Activated CD4-positive, alpha-beta T cell treated with anti-CD3 and anti-CD28 coated beads for 1 hour (primary cell): ENCODE measurements around the gene GRIN1.
"Not testable (repeated sequence)": the region's sequence is repeated elsewhere in the genome, so short reads cannot be mapped to it uniquely, and the experiment has no call there.

Source experiments
- DNase-seq: peaks from one replicate; pipeline ENCODE4 v3.0.0-alpha.2; 2020

Gene GRIN1

DNA sequence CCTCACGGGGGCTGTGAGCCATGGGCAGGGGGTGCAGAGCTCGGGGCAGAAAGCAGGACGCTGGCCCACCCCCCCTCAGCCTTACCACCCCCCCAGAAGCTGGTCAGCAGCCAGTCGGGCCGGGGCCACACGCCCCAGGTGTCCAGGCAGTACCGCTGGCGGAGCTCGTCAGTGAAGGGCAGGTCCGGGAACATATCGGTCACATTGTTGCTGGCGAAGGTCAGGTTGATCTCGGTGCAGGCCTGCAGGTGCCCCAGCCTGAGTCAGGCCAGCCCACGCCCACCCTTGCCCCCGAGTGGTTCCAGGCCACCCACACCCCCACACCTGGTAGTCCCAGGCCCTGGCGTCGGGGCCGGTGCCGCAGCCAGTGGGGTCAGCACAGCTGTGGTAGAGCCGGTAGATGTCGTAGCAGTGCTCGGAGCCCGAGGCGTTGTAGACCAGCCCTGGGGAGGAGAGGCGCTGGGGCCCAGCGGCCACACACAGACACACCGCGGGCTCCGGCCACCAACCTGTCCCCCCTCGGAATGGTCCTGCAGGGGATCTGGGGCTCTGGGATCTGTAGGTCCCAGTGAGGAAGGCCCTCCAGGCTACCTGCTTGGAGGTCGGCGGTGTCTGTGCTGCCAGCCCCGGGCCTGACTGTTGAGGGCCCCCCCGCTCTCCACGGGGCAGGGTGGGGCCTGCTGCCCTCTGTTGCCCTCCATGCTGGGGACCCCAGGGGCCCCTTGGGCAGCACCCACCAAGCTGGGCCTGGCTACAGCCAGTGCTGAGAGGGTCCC, 27.0 kb upstream of the GRIN1 start:
- no peak for DNase-seq

DNA sequence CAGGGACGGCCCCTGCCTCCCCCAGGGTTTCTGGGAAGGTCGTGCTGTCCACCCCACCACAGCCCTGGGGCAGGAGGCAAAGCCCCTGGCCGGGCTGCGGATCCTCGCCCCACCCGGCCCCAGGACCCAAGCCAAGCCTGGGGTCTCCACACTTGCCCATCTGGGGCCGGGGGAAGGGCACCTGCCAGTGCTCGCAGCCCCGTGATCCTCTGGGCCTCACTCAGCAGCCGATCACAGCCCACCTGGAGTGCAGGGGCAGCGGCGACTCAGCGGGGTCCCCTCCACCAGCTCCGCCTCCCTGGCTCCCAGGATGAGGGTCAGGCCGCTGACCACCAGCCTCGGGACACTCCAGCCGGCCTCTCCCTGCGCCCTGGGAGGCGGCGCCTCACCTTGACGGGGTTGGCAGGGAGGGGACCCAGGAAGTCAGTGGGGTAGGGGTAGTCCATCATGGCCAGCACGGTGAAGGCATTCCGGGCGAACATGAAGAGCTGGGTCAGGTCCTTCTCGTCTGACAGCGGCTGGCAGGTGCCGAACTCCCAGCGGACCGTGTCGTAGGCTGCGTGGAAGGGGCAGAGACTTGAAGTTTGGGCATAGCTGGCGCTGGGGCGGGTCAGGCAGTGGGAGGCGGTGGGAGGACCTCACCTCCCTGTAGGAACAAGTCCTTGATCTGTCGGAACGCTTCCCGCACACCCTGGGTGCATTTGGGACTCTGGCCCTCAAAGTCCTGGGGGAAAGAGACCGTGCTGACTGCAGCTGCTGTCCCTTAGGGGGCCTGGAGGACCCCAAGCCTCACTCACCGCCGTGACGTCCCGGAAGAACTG, 26.2 kb upstream of the GRIN1 start:
- DNase-seq = no peak

DNA sequence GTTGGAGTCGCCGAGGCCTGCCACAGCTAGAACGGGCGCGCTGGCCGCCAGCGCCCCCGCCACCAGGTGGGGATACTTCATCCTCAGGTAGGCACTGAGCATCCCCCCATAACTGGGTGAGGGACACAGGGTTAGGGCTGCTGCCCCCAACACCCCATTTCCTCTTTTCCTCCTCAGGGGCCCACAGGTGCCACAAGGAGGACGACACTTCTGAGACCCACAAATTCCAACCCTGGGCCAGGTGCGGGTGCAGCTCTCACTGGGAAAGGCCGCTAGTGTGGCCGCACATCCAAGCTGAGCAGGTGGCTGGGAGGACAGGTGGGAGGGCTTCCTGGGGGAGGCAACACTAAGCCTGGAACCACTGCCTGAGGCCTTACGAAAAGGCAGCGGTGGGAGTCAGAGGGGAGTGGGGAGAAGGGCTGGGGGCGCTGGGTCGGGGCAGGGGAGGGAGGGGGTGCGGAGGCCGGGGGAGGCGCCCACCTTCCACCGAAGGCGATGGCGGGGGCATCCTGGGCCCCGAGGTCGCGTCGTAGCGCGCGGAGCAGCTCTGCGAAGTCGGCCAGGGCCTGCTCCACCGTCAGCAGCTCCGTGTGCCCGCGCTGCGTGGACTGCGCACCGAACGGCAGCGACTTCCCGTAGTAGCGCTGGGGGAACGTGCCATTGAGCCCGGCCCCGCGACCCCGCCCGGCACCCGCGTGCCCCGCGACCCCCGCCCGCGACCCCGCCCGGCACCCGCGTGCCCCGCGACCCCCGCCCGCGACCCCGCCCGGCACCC, 25.4 kb upstream of the GRIN1 start:
- no peak for DNase-seq

DNA sequence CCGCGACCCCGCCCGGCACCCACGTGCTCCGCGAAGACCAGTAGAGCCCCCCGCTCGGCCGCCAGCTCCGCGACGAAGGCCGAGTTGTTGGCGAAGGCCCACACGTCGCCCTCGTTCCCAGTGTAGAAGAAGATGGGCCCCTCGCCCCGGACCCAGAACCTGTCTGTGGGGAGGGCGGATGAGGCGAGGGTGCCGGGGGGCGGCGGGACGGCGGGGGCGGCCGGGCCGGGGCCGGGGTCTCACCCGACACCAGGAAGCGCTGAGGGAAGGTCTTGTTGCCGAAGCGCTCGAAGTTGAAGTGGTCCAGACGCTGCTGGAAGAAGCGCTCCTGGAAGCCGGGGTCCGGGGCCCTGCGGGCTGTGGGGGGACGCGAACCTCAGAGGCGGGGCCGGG, 24.7 kb upstream of the GRIN1 start:
- DNase-seq = no peak

DNA sequence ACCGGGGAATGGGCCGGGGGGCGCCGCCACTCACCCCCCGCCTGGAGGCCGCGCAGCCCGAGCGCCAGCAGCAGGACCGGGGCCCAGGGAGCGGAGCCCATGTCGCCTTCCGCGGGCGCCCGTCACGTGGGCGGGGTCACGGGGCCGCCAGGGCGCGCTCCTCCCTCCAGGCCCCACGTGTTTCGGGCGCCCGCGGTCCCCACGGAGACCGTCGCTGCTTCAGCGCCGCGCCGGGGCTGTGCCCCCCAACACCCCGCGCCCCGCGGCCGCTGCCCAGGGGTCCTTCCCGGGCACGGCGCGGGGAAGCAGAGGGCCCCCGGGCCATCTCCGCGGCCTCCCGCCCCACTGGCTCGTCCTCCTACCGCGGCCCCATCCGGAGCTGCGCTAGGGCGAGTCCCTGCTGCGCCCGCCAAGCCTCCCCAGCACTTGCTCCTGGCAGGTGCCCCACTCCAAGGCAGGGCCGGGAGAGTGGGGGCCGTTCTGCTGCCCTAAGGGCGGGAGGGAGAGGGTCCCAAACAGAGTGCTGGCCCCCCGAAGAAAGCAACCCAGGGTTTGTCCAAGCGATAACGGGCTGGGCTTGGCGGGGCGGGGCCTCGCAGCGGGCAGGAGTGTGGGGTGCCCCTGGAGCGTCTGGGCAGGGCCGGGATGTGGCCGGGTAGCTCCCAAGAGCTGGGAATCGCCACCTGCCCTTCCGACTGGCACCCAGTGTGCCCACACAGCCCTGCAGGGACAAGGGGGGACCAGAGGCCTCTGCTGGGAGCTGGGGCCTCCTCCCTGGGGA, 24.2 kb upstream of the GRIN1 start, which contains the start of gene DPP7:
TSS of gene DPP7 (minus strand) at position 121 of the 781 bp plus-strand sequence. CDS start at position 101, 20 bp downstream.
- DNase-seq = peak; percentile 68

DNA sequence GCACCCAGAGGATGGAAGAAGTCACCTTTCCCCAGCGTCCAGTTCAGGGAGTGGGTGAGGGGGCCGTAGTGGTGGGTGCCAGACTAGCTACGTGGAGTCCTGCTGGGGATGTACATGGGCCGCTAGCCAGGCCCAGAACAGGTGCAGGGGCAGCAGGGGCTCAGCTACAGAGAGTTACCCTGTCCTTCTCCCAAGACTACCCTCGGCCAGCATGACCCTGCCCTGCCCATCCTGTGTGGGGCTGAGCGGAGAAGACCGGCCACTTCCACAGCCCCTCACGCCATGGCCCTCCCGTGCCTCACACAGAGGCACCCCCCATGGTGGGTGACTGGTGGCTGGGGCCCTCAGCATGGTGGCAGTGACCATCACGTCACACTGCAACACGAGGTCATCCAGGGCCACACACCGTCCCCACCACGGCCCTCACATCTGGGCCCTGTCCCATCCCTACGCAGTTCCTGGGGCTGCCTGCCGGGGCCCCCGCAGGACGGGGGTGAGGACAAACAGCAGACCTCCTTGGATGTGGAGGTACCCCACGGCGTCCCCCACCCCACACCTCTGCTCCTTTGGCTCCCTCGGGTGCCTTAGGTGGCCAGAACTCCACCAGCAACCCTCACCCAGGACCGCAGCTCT, 23.4 kb upstream of the GRIN1 start:
- DNase-seq = no peak

DNA sequence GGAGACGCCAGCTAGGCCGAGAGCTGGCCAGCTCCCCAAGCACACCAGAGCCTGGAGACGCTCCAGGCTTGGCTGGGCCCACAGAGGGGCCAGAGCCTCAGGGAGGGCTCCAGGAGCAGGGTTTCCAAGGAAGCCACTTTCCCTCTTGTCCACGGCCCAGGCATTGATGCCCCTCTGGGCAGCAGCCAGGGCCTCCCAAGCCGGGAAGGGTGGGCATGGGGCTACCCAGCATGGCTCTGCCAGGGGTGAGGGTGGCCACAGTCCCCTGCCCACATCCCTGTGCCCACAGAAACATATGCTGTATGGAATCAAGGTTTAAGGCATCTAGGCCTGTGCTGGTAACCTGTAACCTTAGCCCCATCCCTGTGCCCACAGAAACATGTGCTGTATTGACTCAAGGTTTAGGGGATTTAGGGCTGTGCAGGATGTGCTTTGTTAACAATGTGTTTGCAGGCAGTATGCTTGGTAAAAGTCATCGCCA, 22.9 kb upstream of the GRIN1 start:
- no peak for DNase-seq

DNA sequence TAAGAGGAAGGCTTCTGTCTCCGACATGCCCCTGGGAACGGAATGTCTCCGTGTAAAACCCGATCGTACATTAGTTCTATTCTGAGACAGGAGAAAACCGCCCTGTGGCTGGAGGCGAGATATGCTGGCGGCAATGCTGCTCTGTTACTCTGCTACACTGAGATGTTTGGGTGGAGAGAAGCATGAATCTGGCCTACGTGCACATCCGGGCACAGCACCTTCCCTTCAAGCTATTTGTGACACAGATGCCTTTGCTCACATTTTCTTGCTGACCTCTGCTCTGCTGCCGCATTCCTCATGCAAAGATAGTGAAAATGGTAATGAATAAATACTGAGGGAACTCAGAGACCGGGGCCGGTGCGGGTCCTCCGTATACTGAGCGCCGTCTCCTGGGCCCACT, 22.2 kb upstream of the GRIN1 start:
- no peak for DNase-seq

DNA sequence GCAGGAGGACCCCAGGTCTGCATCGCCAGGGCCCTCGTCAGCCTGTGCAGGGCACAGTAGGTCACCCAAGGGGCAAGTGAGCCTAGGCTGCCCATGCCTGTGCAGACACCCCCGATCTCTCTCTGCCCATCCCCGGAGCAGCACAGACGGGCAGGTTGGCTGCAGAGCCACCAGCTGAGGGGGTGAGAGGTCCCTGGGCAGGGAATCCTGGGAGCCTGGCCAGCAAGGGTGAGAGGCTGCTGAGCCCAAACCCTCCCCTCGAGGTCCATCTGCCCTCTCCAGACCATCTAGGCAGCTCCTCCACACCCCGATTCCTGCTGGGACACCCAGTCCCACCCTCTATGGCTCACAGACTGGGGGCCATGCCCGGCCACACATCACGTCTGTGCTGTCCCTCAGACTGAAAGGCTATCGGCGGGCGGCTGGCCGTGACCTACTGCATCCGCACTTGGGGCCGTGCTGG, 21.7 kb upstream of the GRIN1 start:
- no peak for DNase-seq

DNA sequence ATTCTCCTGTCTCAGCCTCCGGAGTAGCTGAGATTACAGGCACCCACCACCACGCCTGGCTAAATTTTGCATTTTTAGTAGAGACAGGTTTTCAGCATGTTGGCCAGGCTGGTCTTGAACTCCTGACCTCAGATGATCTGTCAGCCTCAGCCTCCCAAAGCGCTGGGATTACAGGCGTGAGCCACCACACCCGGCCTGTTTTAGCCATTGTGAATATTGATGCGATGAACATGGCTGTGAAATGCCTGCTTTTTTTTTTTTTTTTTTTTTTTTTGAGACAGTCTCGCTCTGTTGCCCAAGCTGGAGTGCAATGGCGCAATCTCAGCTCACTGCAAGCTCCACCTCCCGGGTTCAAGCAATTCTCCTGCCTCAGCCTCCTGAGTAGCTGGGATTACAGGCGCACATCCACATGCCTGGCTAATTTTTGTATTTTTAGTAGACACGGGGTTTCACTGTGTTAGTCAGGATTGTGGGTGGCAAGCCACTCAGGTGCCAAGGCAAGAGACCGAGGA, 20.8 kb upstream of the GRIN1 start:
- DNase-seq = not testable (repeated sequence)

DNA sequence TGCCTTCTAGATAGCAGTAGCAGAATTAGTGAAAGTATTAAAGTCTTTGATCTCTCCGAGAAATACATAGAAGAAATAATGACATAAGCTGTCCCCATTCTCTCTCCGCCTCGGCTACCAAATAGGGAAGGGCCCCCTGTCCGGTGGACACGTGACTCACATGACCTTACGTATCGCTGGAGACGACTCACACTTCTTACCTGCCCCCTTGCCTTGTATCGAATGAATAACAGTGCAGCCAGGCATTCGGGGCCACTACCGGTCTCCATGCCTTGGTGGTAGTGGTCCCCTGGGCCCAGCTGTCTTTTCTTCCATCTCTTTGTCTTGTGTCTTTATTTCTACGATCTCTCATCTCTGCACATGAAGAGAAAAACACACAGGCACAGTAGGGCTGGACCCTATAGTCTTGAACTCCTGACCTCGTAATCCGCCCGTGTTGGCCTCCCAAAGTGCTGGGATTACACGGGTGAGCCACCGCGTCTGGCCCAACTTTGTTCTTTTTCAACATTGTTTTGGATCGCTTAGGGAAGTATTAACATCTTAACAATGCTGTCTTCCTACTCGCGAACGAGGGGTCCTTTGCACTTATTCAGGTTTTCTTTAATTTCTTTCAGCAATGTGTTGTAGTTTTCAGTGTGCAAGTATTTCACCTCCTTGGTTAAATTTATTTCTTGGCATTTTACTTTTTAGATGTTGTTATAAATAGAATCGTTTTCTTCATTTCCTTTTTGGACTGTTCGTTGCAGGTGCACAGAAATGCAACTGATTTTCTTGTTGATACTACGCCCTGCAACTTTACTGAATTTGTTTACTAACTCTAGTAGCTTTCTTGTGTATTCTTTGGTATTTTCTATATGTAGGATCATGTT, 16.8 kb upstream of the GRIN1 start:
- not testable (repeated sequence) for DNase-seq

DNA sequence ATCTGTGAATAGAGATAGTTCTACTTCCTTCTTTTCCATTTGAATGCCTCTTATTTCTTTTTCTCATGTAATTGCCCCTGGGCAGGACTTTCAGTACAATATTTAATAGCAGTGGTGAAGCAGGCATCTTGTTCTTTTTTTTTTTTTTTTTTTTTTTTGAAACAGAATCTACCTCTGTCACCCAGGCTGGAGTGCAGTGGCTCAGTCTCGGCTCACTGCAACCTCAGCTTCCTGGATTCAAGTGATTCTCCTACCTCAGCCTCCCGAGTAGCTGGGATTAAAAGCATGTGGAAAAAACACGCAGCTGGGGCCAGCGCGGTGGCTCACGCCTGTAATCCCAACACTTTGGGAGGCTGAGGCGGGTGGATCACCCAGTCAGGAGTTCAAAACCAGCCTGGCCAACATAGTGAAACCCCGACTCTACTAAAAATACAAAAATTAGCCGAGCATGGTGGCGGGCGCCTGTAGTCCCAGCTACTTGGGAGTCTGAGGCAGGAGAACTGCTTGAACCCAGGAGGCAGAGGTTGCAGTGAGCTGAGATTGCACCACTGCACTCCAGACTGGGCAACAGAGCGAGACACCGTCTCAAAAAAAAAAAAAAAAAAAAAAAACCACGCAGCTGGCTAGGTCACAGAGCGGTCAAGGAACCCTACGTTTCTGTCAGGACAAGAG, 16.0 kb upstream of the GRIN1 start:
- not testable (repeated sequence) for DNase-seq

DNA sequence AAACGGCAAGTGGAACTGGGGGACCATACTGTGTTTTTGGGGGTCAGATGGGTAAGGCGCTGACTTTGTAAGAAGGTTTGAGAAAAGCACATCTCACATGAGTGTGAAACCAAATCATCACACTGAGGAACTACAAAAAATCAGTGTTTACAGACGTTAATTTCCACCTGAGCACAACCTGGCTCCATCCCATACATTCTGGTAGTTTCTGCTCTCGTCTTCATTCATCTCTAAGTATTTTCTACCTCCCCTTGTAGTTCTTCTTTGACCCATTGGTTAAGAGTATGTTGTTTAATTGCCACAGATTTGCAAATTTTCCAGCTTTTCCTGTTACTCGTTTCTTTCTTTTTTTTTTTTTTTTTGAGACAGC, 15.5 kb upstream of the GRIN1 start:
- no peak for DNase-seq

DNA sequence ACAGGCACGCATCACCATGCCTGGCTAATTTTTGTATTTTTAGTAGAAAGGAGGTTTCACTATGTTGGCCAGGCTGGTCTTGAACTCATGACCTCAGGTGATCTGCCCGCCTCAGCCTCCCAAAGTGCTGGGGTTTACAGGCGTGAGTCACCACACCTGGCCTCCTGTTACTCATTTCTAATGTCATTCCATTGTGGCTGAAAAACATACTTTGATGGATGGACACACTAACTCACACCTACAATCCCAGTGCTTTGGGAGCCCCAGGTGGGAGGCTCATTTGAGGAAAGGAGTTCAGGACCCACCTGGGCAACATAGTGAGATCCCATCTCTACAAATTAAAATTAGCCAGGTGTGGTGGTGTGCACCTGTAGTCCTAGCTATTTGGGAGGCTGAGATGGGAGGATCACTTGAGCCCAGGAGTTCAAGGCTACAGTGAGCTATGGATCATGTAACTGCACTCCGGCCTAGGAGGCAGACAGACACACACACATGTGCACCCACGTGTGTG, 14.9 kb upstream of the GRIN1 start:
- DNase-seq = not testable (repeated sequence)

DNA sequence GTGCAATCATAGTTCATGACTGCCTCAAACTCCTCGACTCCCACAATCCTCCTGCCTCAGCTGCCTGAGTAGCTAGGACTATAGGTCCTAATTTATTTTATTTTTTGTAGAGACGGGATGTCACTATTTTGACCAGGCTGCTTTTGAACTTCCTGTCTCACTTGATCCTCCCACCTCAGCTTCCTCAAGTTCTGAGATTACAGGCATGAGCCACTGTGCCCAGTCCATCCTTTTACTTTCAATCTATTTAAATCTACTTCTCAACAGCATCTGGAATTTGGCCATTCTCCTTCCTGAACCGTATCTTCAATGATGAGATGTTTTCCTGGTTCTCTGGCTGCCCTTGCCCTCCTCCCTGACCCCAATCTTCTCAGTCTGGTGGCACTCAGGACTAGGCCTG, 12.2 kb upstream of the GRIN1 start:
- no peak for DNase-seq

DNA sequence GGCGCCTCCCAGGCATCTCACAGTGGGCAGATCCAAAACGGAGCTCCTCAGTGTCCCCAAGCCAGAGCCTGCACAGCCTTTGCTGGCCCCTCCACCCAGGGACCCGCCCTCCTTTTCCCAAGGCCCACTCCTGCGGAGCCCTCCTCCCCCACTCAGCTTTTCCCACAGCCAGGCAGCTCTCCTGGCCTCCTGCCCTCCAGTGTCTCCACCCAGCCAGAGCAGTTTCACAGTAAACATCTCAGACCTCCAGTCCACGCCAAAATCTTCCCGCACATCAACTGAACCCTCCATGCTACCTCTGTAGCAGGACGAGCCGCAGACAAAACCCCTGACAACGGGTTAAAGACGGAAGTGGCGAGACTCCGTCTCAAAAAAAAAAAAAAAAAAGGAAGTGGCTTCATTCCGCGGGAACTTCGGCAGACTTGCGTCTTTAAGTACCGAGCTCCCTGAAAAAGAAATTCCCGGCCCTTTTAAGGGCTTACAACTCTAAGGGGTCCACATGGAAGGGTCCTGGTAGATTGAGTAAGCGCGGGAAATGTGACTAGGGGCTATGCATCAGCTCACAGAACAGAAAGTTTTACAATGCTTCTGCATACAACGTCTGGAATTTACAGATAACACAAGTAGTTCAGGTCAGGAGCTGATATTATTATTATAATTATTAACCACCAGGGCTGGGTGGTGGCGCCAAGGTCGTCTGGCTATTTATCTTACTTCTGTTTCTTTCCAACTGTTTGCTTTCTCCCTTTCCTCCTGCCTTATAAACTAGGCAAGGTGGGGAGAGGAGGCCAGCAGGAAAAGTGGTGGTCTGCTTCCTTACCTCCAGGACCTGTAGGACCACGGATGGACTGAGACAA, 11.4 kb upstream of the GRIN1 start:
- no peak for DNase-seq

DNA sequence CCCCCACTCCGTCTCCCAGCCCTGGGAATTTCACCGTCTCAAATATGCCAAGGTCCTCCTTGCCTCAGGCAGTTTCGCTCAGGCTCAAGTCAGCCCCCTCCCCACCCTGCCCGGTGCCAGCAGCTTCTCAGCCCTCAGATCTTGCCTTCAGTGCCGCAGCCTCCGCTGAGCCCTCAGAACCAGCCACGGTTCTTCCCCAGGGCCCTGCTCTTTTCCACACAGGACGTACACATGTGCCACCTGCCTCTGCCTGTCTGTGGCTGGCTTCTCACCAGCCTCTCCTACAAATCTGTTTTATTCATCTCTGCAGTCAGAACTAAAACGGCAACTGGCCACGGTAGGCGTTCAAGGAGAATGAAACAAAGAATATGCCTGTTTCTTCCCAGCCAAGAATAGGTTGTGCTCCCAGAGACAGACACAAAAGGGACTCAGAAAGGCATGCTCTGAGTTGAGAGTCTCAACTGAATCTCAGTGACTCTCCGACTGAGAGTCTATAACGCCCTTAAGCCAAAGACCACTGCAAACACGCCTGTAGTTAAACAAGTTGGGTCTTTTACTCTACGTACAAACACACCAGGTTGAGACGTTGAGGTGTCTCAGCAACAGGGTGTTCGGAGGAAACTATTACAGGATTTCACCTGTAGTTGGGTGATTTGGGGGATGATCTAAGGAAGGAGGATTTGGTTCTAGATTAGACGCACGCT, 10.6 kb upstream of the GRIN1 start:
- DNase-seq = no peak

DNA sequence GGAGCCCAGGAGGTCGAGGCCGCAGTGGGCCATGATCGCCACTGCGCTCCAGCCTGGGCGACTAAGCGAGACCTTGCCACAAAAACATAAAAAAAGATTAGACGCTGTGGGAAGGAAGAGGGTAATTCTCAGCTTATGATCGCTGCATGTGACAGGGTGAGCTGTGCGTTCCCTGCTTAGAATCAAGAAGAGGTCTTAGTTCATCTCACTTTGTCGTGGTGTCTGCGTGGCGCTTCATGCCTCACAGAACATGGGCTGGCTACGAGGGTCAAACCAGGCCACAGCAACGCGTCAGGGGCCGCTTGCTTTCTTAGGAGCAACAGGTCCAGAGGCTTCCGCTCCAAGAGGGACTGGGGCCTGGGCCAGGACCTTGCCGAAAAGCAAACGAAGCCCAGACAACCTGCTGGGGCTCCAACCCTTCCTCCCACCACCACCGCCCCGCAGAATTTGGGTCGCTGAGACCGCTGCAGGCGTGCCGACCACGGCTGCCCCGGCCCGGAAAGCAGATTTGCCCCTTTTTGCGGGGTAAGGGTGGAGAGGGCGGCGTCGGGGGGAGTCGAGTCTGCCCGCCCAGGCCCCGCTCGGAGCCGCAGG, 10.0 kb upstream of the GRIN1 start:
- no peak for DNase-seq
